Tibial nerve (tissue), 3 donors: ENCODE results near the gene OR52A5.

Source experiments
- CTCF ChIP-seq, 5 experiments: fragments of 200-600 bp in 3 of 5; fragments of 450-650 bp in 2 of 5; sonication (generic) in 3 of 5; IDR thresholded peaks; one replicate each; pipeline ENCODE4 v1.5.1; 2016 to 2019; ENCODE audit warnings: antibody characterized with exemption in 5 of 5, mild to moderate bottlenecking in 3 of 5, moderate library complexity in 2 of 5
- POLR2A ChIP-seq, 2 donors: fragments of 450-650 bp; IDR thresholded peaks; one replicate each; pipeline ENCODE4 v1.6.1; 2017; ENCODE audit warnings: antibody characterized with exemption in 2 of 2, mild to moderate bottlenecking in 2 of 2, moderate library complexity in 2 of 2

- TF ChIP-seq POLR2A (IDR thresholded peaks at IDR 0.05), result no peak
- TF ChIP-seq CTCF (IDR thresholded peaks at IDR 0.05), result no peak
These were observed 21.6 kb upstream of the OR52A5 start for GRCh38 chr11:5159806-5160205.
